Thyroid gland (tissue), 4 donors: ENCODE measurements around the gene SLC2A1.

Experiments used
- POLR2A ChIP-seq, 2 donors: fragments of 450-650 bp; IDR thresholded peaks; one replicate each; pipeline ENCODE4 v1.6.1; 2017; ENCODE audit warnings: antibody characterized with exemption in 2 of 2, mild to moderate bottlenecking in 2 of 2, moderate library complexity in 1 of 2
- TF ChIP-seq, protein P1 (sequence below), 6 experiments: fragments of 200-600 bp in 3 of 6; fragments of 450-650 bp in 3 of 6; sonication (generic) in 3 of 6; IDR thresholded peaks; one replicate each; pipeline ENCODE4 v1.5.1; 2016 to 2019; ENCODE audit warnings: antibody characterized with exemption in 6 of 6, mild to moderate bottlenecking in 2 of 6, inconsistent platforms in 1 of 6, moderate library complexity in 1 of 6

DNA sequence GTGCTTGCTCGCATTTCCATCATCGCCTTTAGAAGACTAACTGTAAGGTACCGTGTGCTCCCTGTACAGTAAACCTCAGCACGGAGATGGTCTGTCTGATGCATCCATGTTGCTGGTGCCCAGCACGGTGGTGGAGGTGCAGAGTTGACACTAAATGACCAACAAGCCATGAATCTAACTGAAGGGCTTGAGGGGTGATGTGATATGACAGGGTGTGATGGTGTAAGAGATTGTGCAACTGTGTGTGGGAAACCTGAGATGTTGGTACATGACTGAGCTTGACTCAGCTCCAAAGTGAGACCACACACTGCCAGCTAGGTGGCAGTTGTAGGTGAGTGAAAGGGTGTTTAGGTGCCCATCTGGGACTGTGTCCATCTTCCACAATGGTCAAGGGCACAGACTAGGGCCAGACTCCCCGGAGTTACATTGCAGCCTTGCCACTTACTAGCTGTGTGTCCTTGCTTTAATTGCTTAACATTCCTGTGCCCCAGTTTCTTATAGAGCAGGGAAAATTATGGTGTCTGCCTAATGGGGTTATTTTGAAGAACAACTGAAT, 21.4 kb downstream of the SLC2A1 start:
- TF ChIP-seq, protein P1, sequence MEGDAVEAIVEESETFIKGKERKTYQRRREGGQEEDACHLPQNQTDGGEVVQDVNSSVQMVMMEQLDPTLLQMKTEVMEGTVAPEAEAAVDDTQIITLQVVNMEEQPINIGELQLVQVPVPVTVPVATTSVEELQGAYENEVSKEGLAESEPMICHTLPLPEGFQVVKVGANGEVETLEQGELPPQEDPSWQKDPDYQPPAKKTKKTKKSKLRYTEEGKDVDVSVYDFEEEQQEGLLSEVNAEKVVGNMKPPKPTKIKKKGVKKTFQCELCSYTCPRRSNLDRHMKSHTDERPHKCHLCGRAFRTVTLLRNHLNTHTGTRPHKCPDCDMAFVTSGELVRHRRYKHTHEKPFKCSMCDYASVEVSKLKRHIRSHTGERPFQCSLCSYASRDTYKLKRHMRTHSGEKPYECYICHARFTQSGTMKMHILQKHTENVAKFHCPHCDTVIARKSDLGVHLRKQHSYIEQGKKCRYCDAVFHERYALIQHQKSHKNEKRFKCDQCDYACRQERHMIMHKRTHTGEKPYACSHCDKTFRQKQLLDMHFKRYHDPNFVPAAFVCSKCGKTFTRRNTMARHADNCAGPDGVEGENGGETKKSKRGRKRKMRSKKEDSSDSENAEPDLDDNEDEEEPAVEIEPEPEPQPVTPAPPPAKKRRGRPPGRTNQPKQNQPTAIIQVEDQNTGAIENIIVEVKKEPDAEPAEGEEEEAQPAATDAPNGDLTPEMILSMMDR (IDR thresholded peaks at IDR 0.05) = no peak
- no peak for TF ChIP-seq POLR2A (IDR thresholded peaks at IDR 0.05)
